Ovary (tissue), 9 donors: ENCODE measurements around the gene CNPY3. TPM values are rescaled to one million over a fixed set of nuclear protein-coding genes. Genes with fewer than 3 reads are reported as not detected.

ENCODE experiments used
- DNase-seq, 5 donors: peaks; one replicate each; pipeline ENCODE4 v3.0.0-alpha.2; 2019 to 2020
- H3K27ac ChIP-seq, 2 donors: fragments of 200-600 bp; one replicate each; pipeline versions ENCODE4 v1.5.1 to v1.8.0; 2019 to 2022
- H3K27me3 ChIP-seq: fragments of 200-600 bp; one replicate; pipeline ENCODE4 v1.8.0; 2022
- H3K36me3 ChIP-seq: fragments of 200-600 bp; sonication (generic); one replicate; pipeline ENCODE4 v1.5.1; 2019
- H3K4me1 ChIP-seq: one replicate; pipeline ENCODE4 v1.8.1; 2013; ENCODE audit warnings: mild to moderate bottlenecking, moderate library complexity; ENCODE audit not compliant: insufficient read depth
- H3K4me3 ChIP-seq: fragments of 200-600 bp; sonication (generic); one replicate; pipeline ENCODE4 v1.5.1; 2017
- H3K9me3 ChIP-seq, 2 donors: fragments of 200-600 bp in 1 of 2; sonication (generic) in 1 of 2; one replicate each; pipeline versions ENCODE4 v1.5.1 to v1.8.1; 2013 to 2019; ENCODE audit warnings: mild to moderate bottlenecking in 1 of 2, moderate library complexity in 1 of 2
- EP300 ChIP-seq: sonication (generic); formaldehyde crosslinking; IDR thresholded peaks from one replicate; pipeline ENCODE4 v1.6.1; 2017; ENCODE audit warnings: antibody characterized with exemption
- POLR2A ChIP-seq: fragments of 450-650 bp; IDR thresholded peaks from one replicate; pipeline ENCODE4 v1.6.1; 2017; ENCODE audit warnings: antibody characterized with exemption, mild to moderate bottlenecking, moderate library complexity
- WGBS, 3 donors: extraction: QIAGEN DNeasy Blood & Tissue Kit in 1 of 3; methylation state at CpG; one replicate each; pipeline versions ENCODE4 v1.1.5 to v1.1.7; 2013 to 2017; 5-methylcytosine and 5-hydroxymethylcytosine counted together
- intact Hi-C, 4 donors: fragments of 100-400 bp; cut with DNase I; formaldehyde crosslinking; loops; one replicate each; pipeline versions ENCODE4 v1.11.0 to v1.15.1; 2022 to 2023
- polyA plus RNA-seq, 2 donors: library from polyadenylated mRNA; stranded (reverse); fragments of 200-250 nt in 1 of 2; fragments of 350-450 nt in 1 of 2; fragmentation: Illumina TruSeq in 1 of 2; extraction: RNeasy Lipid Tissue Mini Kit (QIAGEN cat#74804) in 1 of 2; gene quantifications; one replicate each; pipeline ENCODE4 v1.2.3, GENCODE V29; 2013 to 2014
- total RNA-seq, 7 donors: library from RNA; depleted of rRNA in 2 of 7; stranded (reverse); fragments of >200 nt in 2 of 7; fragmentation: NEBNext Ultra II Directional in 3 of 7; extraction: Animal tissue kit (Norgen Biotek cat#: 25700) in 3 of 7; gene quantifications; one replicate each; pipeline versions ENCODE4 v1.1.0 to v1.2.4, GENCODE V29; 2016 to 2023
- TF ChIP-seq, protein P1 (sequence below), 3 donors: fragments of 450-650 bp in 2 of 3; fragments of 200-600 bp in 1 of 3; IDR thresholded peaks; one replicate each; pipeline versions ENCODE4 v1.5.1 to v1.8.0; 2016 to 2022; ENCODE audit warnings: antibody characterized with exemption in 3 of 3, mild to moderate bottlenecking in 1 of 3
- donor health status: DM: no; HTN: no; CAD: no; lungs with moderate emphysema.
- donor health status: DM: no; HTN: no; CAD: no.
- donor health status: Bipolar disorder and iron deficiency.
- donor health status: DM: yes; HTN: yes; CAD: no.
- donor health status: DM: no; HTN: no; CAD: no.
- donor health status: DM: yes; HTN: yes; CAD: no.

The CNPY3 gene
- total and polyA plus RNA-seq, 9 donors, result 25.3 to 61.2 (median 41.3) TPM

DNA sequence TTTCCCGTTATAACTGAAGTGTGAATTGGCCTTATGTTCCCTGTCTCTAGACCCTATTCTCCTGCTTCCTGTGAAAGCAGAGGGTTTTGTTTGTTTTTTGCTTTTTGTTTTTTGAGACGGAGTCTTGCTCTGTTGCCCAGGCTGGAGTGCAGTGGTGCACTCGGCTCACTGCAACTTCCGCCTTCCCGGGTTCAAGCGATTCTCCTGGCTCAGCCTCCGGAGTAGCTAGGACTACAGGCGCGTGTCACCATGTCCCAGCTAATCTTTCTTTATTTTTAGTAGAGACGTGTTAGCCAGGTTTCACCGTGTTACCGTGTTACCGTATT lies 30.6 kb downstream of the CNPY3 start:
- no peaks in the 10 kb centered on the region for H3K9me3 ChIP-seq
- peaks cover 5% of the 10 kb centered on the region for H3K4me1 ChIP-seq
- 5 to 36% (median 10%) methylated on average over 13 of the region's 13 CpGs for WGBS, 3 donors
- no peaks in the 10 kb centered on the region for H3K27me3 ChIP-seq
- DNase-seq, result no peak
- TF ChIP-seq POLR2A, result no peak
- TF ChIP-seq, protein P1, sequence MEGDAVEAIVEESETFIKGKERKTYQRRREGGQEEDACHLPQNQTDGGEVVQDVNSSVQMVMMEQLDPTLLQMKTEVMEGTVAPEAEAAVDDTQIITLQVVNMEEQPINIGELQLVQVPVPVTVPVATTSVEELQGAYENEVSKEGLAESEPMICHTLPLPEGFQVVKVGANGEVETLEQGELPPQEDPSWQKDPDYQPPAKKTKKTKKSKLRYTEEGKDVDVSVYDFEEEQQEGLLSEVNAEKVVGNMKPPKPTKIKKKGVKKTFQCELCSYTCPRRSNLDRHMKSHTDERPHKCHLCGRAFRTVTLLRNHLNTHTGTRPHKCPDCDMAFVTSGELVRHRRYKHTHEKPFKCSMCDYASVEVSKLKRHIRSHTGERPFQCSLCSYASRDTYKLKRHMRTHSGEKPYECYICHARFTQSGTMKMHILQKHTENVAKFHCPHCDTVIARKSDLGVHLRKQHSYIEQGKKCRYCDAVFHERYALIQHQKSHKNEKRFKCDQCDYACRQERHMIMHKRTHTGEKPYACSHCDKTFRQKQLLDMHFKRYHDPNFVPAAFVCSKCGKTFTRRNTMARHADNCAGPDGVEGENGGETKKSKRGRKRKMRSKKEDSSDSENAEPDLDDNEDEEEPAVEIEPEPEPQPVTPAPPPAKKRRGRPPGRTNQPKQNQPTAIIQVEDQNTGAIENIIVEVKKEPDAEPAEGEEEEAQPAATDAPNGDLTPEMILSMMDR (IDR thresholded peaks at IDR 0.05), result no peak
- no peak overlapping the region for H3K27ac ChIP-seq
- intact Hi-C loops, result loop anchor here in 1 of 4 donors (10.0 kb wide), 1 partner anchor 45 kb away; the partner anchor contains the start of gene PTCRA
- H3K4me3 ChIP-seq, result peak overlapping the region; percentile 43
- peaks cover 3% of the 10 kb centered on the region for H3K36me3 ChIP-seq

DNA sequence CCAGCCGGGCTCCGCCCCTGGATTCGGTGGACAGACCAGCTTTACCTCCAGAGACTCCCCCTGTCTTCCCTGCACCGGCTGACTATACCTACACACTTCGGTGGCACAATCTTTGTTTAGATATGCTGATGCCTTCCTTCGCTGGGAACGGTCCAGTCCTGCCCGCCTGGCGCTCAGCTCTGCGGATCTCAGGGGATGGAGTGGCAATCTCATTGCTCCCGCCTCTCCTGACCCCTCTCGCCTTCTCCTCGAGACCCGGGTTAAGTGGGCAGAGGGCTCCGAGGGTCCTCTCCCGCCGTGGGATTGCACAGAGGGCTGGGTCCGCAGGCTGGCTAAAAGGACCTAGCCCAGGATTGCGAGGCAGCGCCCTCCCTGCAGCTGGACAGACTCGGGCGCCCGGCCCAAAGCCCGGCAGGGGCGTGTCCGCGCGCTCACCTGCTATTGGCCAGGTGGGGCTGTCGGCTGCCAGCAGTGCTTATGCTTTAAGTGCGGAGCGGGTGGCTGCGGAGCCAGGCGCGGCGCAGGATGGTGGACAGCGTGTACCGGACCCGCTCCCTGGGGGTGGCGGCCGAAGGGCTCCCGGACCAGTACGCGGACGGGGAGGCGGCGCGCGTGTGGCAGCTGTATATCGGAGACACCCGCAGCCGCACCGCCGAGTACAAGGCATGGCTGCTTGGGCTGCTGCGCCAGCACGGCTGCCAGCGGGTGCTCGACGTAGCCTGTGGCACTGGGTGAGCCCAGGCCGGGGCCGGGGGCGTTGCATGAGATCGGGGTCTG lies 31.2 kb downstream of the CNPY3 start, which contains the start of gene GNMT:
TSS of gene GNMT (plus strand) at position 512 of the 777 bp plus-strand sequence. CDS start at position 526, 14 bp downstream.
- no peak for TF ChIP-seq POLR2A
- TF ChIP-seq EP300, result no peak
- TF ChIP-seq, protein P1 (IDR thresholded peaks at IDR 0.05), result no peak
- 1 to 5% (median 2%) methylated on average over 38 to 62 of the region's 62 CpGs for WGBS, 3 donors
- Histone ChIP-seq H3K36me3 (peaks cover 3% of the 10 kb centered on the region), H3K27ac (no peak within 1 kb of the TSS), H3K27me3 (no peaks in the 10 kb centered on the region), H3K4me1 (peaks cover 5% of the 10 kb centered on the region), H3K4me3 (peak within 1 kb of the TSS; percentile 43), H3K9me3 (no peaks in the 10 kb centered on the region)
- DNase-seq, result peak; percentile 48 to 74 (median 55)
- intact Hi-C loops, result loop anchor here in 1 of 4 donors (10.0 kb wide), 1 partner anchor 46 kb away; the partner anchor contains the start of gene PTCRA

DNA sequence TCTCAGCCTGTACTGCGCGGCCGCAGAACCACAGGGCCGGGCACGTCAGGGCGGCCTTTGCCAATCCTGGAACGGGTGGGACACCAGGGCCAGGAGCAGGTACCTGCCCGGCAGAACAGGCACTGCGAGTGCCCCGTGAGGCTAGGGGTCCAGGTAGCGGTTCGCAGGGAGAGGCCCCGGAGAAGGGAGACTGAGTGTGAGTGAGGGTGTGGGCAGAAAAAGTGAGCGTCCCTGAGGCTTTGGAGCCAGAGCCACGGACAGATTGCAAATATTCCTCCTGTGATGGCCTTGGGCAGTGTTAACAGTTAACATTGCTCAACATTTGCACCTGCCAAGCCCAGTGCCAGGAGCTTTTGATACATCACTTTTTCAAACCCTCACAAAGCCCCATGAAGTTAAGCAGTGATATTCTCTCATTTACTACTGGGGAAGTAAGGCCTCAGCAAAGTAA lies 31.8 kb downstream of the CNPY3 start:
- no peak for DNase-seq
- intact Hi-C loops, result loop anchor here in 1 of 4 donors (10.0 kb wide), 1 partner anchor 46 kb away; the partner anchor contains the start of gene PTCRA
- Histone ChIP-seq H3K27ac (no peak overlapping the region), H3K36me3 (peaks cover 3% of the 10 kb centered on the region), H3K4me3 (peak overlapping the region; percentile 43), H3K27me3 (no peaks in the 10 kb centered on the region), H3K4me1 (peaks cover 5% of the 10 kb centered on the region), H3K9me3 (no peaks in the 10 kb centered on the region)
- no peak for TF ChIP-seq EP300
- TF ChIP-seq POLR2A, result no peak
- TF ChIP-seq, protein P1 (IDR thresholded peaks at IDR 0.05), result no peak
- WGBS, 3 donors, result 15 to 34% (median 27%) methylated on average over 9 to 15 of the region's 15 CpGs

DNA sequence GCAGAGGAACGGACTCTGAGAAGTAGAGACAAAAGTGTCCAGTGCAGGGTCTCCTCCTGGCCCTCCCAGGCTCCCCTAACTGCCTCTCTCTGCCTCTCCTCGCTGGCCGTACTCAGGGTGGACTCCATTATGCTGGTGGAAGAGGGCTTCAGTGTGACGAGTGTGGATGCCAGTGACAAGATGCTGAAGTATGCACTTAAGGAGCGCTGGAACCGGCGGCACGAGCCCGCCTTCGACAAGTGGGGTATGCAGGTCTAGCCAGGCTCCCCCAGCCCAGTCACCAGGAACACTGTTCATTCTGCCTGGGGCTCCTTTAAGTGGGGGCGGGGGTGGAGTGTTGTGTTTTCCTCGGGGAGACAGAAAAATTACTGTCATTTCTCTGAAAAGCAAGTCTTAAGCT lies 32.8 kb downstream of the CNPY3 start:
- H3K36me3 ChIP-seq, result peaks cover 3% of the 10 kb centered on the region
- peaks cover 5% of the 10 kb centered on the region for H3K4me1 ChIP-seq
- H3K27ac ChIP-seq, result no peak overlapping the region
- H3K9me3 ChIP-seq, result no peaks in the 10 kb centered on the region
- TF ChIP-seq, protein P1 (IDR thresholded peaks at IDR 0.05), result no peak
- no peak for TF ChIP-seq EP300
- no peak for TF ChIP-seq POLR2A
- no peaks in the 10 kb centered on the region for H3K27me3 ChIP-seq
- intact Hi-C loops, result loop anchor here in 1 of 4 donors (10.0 kb wide), 1 partner anchor 47 kb away; the partner anchor contains the start of gene PTCRA
- no peak overlapping the region for H3K4me3 ChIP-seq
- WGBS, 3 donors, result 86 to 90% (median 89%) methylated on average over 12 of the region's 12 CpGs
- no peak for DNase-seq
